PC-3 (cell line): ENCODE results near the gene DGKE. TPM values are rescaled to one million over a fixed set of nuclear protein-coding genes. Genes with fewer than 3 reads are reported as not detected.

Experiments used
- ATAC-seq: fragments of 200-7000 bp; cut with Tn5 transposase; 2 replicates; pipeline ENCODE4 v1.9.1; 2020; ENCODE audit warnings: mild to moderate bottlenecking, moderate library complexity
- BruUV-seq: library from RNA; stranded (reverse); fragments of 400-500 nt; replicated peaks from 2 replicates; lab custom pipeline; 2021; lab: Mats Ljungman, UMichigan
- CTCF ChIA-PET: fragments of 300-600 bp; sonication (Branson Sonifier 250); formaldehyde crosslinking; loops from one replicate; lab custom pipeline; 2022; ENCODE audit warnings: antibody characterized with exemption; lab: Charles Lee
- POLR2A ChIA-PET: fragments of 300-600 bp; sonication (Branson Sonifier 250); formaldehyde crosslinking; loops from one replicate; lab custom pipeline; 2022; ENCODE audit warnings: antibody characterized with exemption; ENCODE audit not compliant: unreplicated experiment; lab: Charles Lee
- DNase-seq: peaks from one replicate; pipeline ENCODE4 v3.0.0-alpha.2; 2015
- H2AFZ ChIP-seq: fragments of 300-600 bp; sonication (generic); 2 replicates; pipeline ENCODE4 v1.6.0; 2016; ENCODE audit warnings: antibody characterized with exemption, low read length
- H3F3A ChIP-seq: fragments of 300-600 bp; sonication (generic); one replicate; pipeline ENCODE4 v1.6.0; 2017; ENCODE audit warnings: antibody characterized with exemption, low read length, control low read depth, mild to moderate bottlenecking; ENCODE audit not compliant: unreplicated experiment
- H3K27ac ChIP-seq: fragments of 300-600 bp; sonication (generic); 2 replicates; pipeline ENCODE4 v1.5.1; 2016; ENCODE audit warnings: mild to moderate bottlenecking, low read length
- H3K27me3 ChIP-seq: fragments of 300-600 bp; sonication (generic); 2 replicates; pipeline ENCODE4 v1.6.1; 2016; ENCODE audit warnings: low read length, mixed read lengths
- H3K36me3 ChIP-seq: fragments of 300-600 bp; sonication (generic); 2 replicates; pipeline ENCODE4 v1.6.1; 2016; ENCODE audit warnings: low read depth, mixed run types, low read length, mixed read lengths
- H3K4me1 ChIP-seq: fragments of 300-600 bp; sonication (generic); 2 replicates; pipeline ENCODE4 v1.5.1; 2016; ENCODE audit warnings: low read length; ENCODE audit not compliant: insufficient read depth
- H3K4me2 ChIP-seq: fragments of 300-600 bp; sonication (generic); 2 replicates; pipeline ENCODE4 v1.6.0; 2016; ENCODE audit warnings: low read length
- H3K4me3 ChIP-seq: fragments of 300-600 bp; sonication (generic); 2 replicates; pipeline ENCODE4 v1.5.1; 2016; ENCODE audit warnings: mild to moderate bottlenecking, low read length, mixed read lengths
- H3K79me2 ChIP-seq: fragments of 300-600 bp; sonication (generic); 2 replicates; pipeline ENCODE4 v1.6.1; 2017; ENCODE audit warnings: low read length, mixed read lengths
- H3K9ac ChIP-seq: fragments of 300-600 bp; sonication (generic); 2 replicates; pipeline ENCODE4 v1.6.0; 2016; ENCODE audit warnings: mild to moderate bottlenecking, low read length
- H3K9me2 ChIP-seq: fragments of 300-600 bp; sonication (generic); replicated peaks from 2 replicates; pipeline ENCODE4 v1.6.1; 2016; ENCODE audit warnings: mixed run types, low read length, mixed read lengths
- H3K9me3 ChIP-seq: fragments of 300-600 bp; sonication (generic); 2 replicates; pipeline ENCODE4 v1.6.1; 2016; ENCODE audit warnings: low read length, mixed read lengths
- H4K20me1 ChIP-seq: fragments of 300-600 bp; sonication (generic); 2 replicates; pipeline ENCODE4 v1.6.1; 2016; ENCODE audit warnings: low read length, mixed read lengths
- EZH2 ChIP-seq: fragments of 300-600 bp; sonication (generic); IDR thresholded peaks from one replicate; pipeline ENCODE4 v1.6.1; 2017; ENCODE audit warnings: antibody characterized with exemption, mild to moderate bottlenecking, low read length; ENCODE audit not compliant: unreplicated experiment
- EZH2phosphoT487 ChIP-seq: fragments of 300-600 bp; sonication (generic); IDR thresholded peaks from 2 replicates; pipeline ENCODE4 v1.6.1; 2018; ENCODE audit warnings: mild to moderate bottlenecking, antibody characterized with exemption, low read length, borderline replicate concordance
- intact Hi-C: fragments of 100-400 bp; cut with micrococcal nuclease; formaldehyde crosslinking; loops from 2 replicates; pipeline ENCODE4 v1.9.0; 2023
- total RNA-seq: library from RNA; depleted of rRNA; stranded (reverse); fragments of >200 nt; gene quantifications from 2 replicates; pipeline ENCODE4 v1.2.3, GENCODE V29; 2014
- TF ChIP-seq, protein P1 (sequence below): fragments of 300-600 bp; sonication (generic); conservative IDR thresholded peaks from 2 replicates; pipeline ENCODE4 v1.5.1; 2017; ENCODE audit warnings: antibody characterized with exemption, low read depth, mild to moderate bottlenecking, low read length

Gene DGKE
- total RNA-seq, 1 experiment from 2014 or later = 8.4 TPM

DNA sequence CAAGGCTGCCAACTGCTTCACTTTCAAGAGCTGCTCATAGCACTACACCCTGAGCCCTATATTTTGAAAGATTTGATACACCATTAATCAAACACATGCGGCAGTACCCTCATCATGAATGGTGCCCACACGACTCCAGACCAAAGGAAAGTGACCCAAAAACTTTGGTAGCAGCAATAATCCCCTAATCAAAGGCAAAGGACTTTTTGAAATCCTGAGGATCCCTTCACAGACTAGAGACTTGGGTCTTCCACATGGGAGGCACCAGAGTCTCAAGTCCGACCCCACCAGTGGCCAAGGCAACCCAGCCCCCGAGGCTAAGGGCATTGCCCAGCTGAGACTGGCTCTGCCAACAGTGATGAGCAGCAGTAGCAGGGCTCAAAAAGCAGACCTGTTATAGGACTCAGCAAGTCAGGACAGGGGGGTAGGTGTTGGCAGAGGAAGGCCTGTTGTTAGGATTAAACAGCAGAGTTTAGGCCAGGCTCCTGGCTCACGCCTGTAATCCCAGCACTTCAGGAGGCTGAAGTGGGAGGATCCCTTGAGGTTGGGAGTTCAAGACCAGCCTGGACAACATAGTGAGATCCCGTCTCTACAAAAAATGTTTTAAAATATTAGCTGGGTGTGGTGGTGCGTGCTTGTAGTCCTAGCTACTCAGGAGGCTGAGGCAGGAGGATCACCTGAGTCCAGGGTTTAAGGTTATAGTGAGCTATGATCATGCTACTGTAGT, 76.7 kb downstream of the DGKE start:
- Histone ChIP-seq H3K36me3 (peaks cover 33% of the 10 kb centered on the region), H3K4me3 (peak overlapping the region; percentile 48), H3K9me3 (no peaks in the 10 kb centered on the region), H3K27me3 (no peaks in the 10 kb centered on the region), H2AFZ (no peak overlapping the region), H3K4me2 (peak overlapping the region; percentile 61), H3K9ac (no peak overlapping the region), H3K4me1 (peaks cover 44% of the 10 kb centered on the region), H3K27ac (no peak overlapping the region), H3K79me2 (peaks cover 89% of the 10 kb centered on the region), H4K20me1 (peaks cover 41% of the 10 kb centered on the region), H3F3A (peaks cover 6% of the 10 kb centered on the region), H3K9me2 (no peaks in the 10 kb centered on the region)
- ChIA-PET POLR2A (interaction anchor here (0.6 kb wide), 1 partner anchor 58 kb away, joined by 3 read pairs; no protein-coding TSS in a partner anchor), CTCF (no interaction called here)
- intact Hi-C loops = no loop called here
- ATAC-seq = no peak
- BruUV-seq = no TSS peak
- no peak for DNase-seq
- TF ChIP-seq EZH2phosphoT487 (no peak), EZH2 (no peak)
- TF ChIP-seq, protein P1, sequence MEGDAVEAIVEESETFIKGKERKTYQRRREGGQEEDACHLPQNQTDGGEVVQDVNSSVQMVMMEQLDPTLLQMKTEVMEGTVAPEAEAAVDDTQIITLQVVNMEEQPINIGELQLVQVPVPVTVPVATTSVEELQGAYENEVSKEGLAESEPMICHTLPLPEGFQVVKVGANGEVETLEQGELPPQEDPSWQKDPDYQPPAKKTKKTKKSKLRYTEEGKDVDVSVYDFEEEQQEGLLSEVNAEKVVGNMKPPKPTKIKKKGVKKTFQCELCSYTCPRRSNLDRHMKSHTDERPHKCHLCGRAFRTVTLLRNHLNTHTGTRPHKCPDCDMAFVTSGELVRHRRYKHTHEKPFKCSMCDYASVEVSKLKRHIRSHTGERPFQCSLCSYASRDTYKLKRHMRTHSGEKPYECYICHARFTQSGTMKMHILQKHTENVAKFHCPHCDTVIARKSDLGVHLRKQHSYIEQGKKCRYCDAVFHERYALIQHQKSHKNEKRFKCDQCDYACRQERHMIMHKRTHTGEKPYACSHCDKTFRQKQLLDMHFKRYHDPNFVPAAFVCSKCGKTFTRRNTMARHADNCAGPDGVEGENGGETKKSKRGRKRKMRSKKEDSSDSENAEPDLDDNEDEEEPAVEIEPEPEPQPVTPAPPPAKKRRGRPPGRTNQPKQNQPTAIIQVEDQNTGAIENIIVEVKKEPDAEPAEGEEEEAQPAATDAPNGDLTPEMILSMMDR = no peak

DNA sequence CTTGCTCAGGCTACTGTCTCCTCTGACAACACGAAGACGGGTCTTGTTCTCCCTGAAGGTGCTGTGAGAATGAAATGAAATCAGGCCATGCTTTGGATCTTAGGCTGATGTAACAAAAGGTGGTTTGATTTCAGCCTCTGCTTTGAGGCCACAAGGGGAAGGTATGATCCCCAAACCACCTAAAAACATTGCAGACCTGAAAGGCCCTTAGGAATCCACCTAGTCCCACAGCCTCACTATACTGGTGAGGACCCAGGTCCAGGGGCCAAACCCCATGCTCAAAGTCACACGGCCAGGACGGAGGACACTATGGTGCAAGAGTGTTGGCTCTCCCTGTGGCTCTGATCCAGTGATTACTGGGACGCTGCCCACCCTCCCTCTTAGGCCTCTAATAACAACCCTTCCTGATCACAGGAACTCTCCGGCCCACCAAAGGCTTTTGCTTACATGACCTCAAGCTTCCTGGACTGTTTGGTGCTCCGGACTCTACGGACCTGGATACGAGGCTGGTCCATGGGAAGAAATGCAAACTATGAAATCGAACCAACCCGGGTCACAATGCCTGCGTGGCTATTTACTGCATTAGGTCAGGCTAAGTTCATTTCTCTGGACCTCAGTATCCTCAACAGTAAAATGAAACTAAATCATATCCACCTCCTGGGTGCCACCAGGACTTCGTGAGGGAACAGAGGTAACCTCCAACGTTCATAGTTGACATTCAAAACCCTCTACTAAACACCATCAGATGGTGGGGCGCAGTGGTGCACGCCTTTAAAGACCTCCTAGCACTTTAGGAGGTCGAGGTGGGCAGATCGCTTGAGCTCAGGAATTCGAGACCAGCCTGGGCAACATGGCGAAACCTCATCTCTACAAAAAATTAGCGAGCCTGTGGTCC, 78.4 kb downstream of the DGKE start:
- peaks cover 41% of the 10 kb centered on the region for H4K20me1 ChIP-seq
- H3F3A ChIP-seq = peaks cover 9% of the 10 kb centered on the region
- BruUV-seq = no TSS peak
- H3K79me2 ChIP-seq = peaks cover 78% of the 10 kb centered on the region
- ATAC-seq (no peak), DNase-seq (peak; percentile 25)
- peak overlapping the region; percentile 96 for H3K9ac ChIP-seq
- H3K4me2 ChIP-seq = peak overlapping the region; percentile 94
- TF ChIP-seq EZH2 (no peak), EZH2phosphoT487 (no peak)
- TF ChIP-seq, protein P1 = no peak
- intact Hi-C loops = no loop called here
- peaks cover 19% of the 10 kb centered on the region for H3K36me3 ChIP-seq
- no peak overlapping the region for H3K27ac ChIP-seq
- peak overlapping the region; percentile 87 for H3K4me3 ChIP-seq
- H3K4me1 ChIP-seq = peaks cover 56% of the 10 kb centered on the region
- peaks cover 2% of the 10 kb centered on the region; the same call in 1 of the 2 replicates for H3K9me3 ChIP-seq
- no peaks in the 10 kb centered on the region for H3K9me2 ChIP-seq
- ChIA-PET POLR2A (interaction anchor here (0.6 kb wide), 1 partner anchor 193 kb away, joined by 5 read pairs; no protein-coding TSS in a partner anchor), CTCF (no interaction called here)
- no peak overlapping the region for H2AFZ ChIP-seq
- H3K27me3 ChIP-seq = no peaks in the 10 kb centered on the region
